Heart left ventricle (tissue), 16 donors: ENCODE results near the gene HHAT. TPM values are rescaled to one million over a fixed set of nuclear protein-coding genes. Genes with fewer than 3 reads are reported as not detected.

Experiments used
- ATAC-seq, 4 donors: fragments of 200-7000 bp; cut with Tn5 transposase; one replicate each; pipeline ENCODE4 v1.9.1; 2020 to 2022; ENCODE audit warnings: moderate library complexity in 4 of 4, mild to moderate bottlenecking in 3 of 4, moderate number of reproducible peaks in 1 of 4
- DNase-seq, 5 donors: peaks; one replicate each; pipeline ENCODE4 v3.0.0-alpha.2; 2020
- H3K27ac ChIP-seq, 12 donors: fragments of 200-600 bp; sonication (generic) in 4 of 12; one replicate each; pipeline versions ENCODE4 v1.5.0 to v1.8.0; 2016 to 2022; ENCODE audit warnings: mild to moderate bottlenecking in 2 of 12
- H3K27me3 ChIP-seq, 9 donors: fragments of 200-600 bp; sonication (generic) in 2 of 9; one replicate each; pipeline versions ENCODE4 v1.5.1 to v1.8.0; 2016 to 2022; ENCODE audit warnings: mild to moderate bottlenecking in 3 of 9
- H3K36me3 ChIP-seq, 9 donors: fragments of 200-600 bp; sonication (generic) in 2 of 9; one replicate each; pipeline versions ENCODE4 v1.5.0 to v1.8.0; 2018 to 2022; ENCODE audit warnings: mild to moderate bottlenecking in 2 of 9
- H3K4me1 ChIP-seq, 12 donors: fragments of 200-600 bp; sonication (generic) in 4 of 12; one replicate each; pipeline versions ENCODE4 v1.5.0 to v1.8.0; 2016 to 2022; ENCODE audit warnings: mild to moderate bottlenecking in 3 of 12
- H3K4me3 ChIP-seq, 12 donors: fragments of 200-600 bp; sonication (generic) in 4 of 12; one replicate each; pipeline versions ENCODE4 v1.5.0 to v1.8.0; 2017 to 2022; ENCODE audit warnings: mild to moderate bottlenecking in 9 of 12, moderate library complexity in 4 of 12
- H3K9me3 ChIP-seq, 12 donors: fragments of 200-600 bp; sonication (generic) in 4 of 12; one replicate each; pipeline versions ENCODE4 v1.5.0 to v1.8.0; 2016 to 2022; ENCODE audit warnings: mild to moderate bottlenecking in 1 of 12
- POLR2A ChIP-seq, 2 donors: fragments of 450-650 bp; IDR thresholded peaks; one replicate each; pipeline ENCODE4 v1.6.1; 2017; ENCODE audit warnings: antibody characterized with exemption in 2 of 2, mild to moderate bottlenecking in 2 of 2, moderate library complexity in 2 of 2
- WGBS, 4 donors: extraction: QIAGEN DNeasy Blood & Tissue Kit in 2 of 4; methylation state at CpG; one replicate each; pipeline versions ENCODE4 v1.1.5 to v1.1.7; 2013 to 2018; 5-methylcytosine and 5-hydroxymethylcytosine counted together
- intact Hi-C, 10 donors: fragments of 100-400 bp; cut with DNase I; formaldehyde crosslinking; loops; one replicate each; pipeline versions ENCODE4 v1.11.1 to v1.14.2; 2022
- polyA plus RNA-seq, 2 donors: library from polyadenylated mRNA; stranded (reverse); fragments of 200-250 nt; gene quantifications; one replicate each; pipeline ENCODE4 v1.2.3, GENCODE V29; 2013
- total RNA-seq, 9 donors: library from RNA; depleted of rRNA in 2 of 9; stranded (reverse); fragments of >200 nt in 2 of 9; fragmentation: NEBNext Ultra II Directional in 3 of 9; extraction: Animal tissue kit (Norgen Biotek cat#: 25700) in 3 of 9; gene quantifications; one replicate each; pipeline versions ENCODE4 v1.1.0 to v1.2.4, GENCODE V29; 2016 to 2023
- TF ChIP-seq, protein P1 (sequence below), 12 donors: fragments of 200-600 bp; sonication (generic) in 4 of 12; IDR thresholded peaks; one replicate each; pipeline versions ENCODE4 v1.5.0 to v1.8.0; 2018 to 2022; ENCODE audit warnings: antibody characterized with exemption in 12 of 12, mild to moderate bottlenecking in 5 of 12
- donor health status: ischemic (EF 13 %, LVEDD 7.1; RV severe dilation, severe dysfunction).
- donor health status: healthy with polysubstance abuse.
- donor health status: DM: no; HTN: yes; CAD: no.
- donor health status: DM: no; HTN: no; CAD: no.
- donor health status: ischemic (EF 25% LVEDD 6.9; RV normal size, moderate dysfunction).
- donor health status: ischemic (EF 25% LVEDD 5.7; RV mildly dilated, moderate dysfunction).
- donor health status: healthy.
- donor health status: DM: yes; HTN: yes; CAD: no.
- donor health status: ischemic (EF 35%, LVEDD 5.7; RV mildly dilated, moderate dysfunction).
- donor health status: nonischemic (EF 11% LVEDD 7.7; RV severe dilation, severe dysfunction).
- donor health status: DM: yes; HTN: yes; CAD: no.
- donor health status: PGD.
- donor health status: ischemic (EF 29% LVEDD 5.4; RV normal size, mild dysfunction).
- donor health status: nonischemic (EF 23%, LVEDD 6.1; RV moderate dilation, normal function).

The HHAT gene
- total and polyA plus RNA-seq, 11 donors: 0.98 to 4.7 (median 2.8) TPM

DNA sequence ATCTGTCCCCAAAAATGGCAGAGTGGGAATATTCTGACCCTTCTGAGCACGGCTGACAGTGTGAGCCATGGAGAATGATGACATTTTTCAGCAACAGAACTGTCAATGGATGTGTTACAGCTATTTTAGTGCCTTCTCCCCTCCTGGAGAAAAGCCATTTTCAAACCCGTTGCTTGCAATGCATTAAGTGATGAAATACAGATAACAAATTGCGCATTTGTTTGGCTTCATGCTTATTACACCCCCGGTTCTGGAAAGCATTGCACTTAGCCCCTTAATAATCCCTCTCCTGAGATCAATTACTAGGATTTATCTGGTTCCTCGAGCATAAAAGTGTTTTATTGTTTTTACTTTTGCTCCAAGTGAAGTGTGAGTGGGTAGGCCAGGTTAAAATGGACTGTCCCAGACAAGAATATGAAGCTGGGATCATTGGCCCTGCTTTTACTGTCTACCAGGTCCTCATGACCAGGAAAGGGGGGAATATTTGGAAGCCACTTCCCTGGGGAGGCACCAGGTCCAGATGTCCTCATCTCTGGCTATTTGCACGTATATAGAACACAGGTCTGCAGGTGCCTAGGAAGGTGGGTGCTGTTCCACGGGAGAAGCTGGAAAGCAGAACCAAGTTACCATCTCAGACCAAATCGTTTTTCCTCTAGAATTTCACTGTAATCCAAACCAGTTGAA, 37.5 kb upstream of the HHAT start:
- no peak for DNase-seq
- no peaks in the 10 kb centered on the region for H3K36me3 ChIP-seq
- peaks cover 0 to 33% (median 0%) of the 10 kb centered on the region in 9 donors for H3K27me3 ChIP-seq
- intact Hi-C loops: loop anchor here in 6 of 10 donors (5.0 to 10.0 kb wide), 4 partner anchors 49 to 59 kb away; partner anchors contain the start of gene SERTAD4 (in 3 of the 6)
- ATAC-seq: no peak
- peak overlapping the region in 7 of 12 donors; percentile 49 to 90 (median 85) for H3K27ac ChIP-seq
- H3K4me3 ChIP-seq: no peak overlapping the region
- TF ChIP-seq POLR2A (IDR thresholded peaks at IDR 0.05): no peak
- TF ChIP-seq, protein P1, sequence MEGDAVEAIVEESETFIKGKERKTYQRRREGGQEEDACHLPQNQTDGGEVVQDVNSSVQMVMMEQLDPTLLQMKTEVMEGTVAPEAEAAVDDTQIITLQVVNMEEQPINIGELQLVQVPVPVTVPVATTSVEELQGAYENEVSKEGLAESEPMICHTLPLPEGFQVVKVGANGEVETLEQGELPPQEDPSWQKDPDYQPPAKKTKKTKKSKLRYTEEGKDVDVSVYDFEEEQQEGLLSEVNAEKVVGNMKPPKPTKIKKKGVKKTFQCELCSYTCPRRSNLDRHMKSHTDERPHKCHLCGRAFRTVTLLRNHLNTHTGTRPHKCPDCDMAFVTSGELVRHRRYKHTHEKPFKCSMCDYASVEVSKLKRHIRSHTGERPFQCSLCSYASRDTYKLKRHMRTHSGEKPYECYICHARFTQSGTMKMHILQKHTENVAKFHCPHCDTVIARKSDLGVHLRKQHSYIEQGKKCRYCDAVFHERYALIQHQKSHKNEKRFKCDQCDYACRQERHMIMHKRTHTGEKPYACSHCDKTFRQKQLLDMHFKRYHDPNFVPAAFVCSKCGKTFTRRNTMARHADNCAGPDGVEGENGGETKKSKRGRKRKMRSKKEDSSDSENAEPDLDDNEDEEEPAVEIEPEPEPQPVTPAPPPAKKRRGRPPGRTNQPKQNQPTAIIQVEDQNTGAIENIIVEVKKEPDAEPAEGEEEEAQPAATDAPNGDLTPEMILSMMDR (IDR thresholded peaks at IDR 0.05): no peak
- H3K9me3 ChIP-seq: no peaks in the 10 kb centered on the region
- H3K4me1 ChIP-seq: peaks cover 0 to 47% (median 17%) of the 10 kb centered on the region in 12 donors
- 54 to 60% (median 56%) methylated on average over 8 of the region's 8 CpGs for WGBS, 4 donors

DNA sequence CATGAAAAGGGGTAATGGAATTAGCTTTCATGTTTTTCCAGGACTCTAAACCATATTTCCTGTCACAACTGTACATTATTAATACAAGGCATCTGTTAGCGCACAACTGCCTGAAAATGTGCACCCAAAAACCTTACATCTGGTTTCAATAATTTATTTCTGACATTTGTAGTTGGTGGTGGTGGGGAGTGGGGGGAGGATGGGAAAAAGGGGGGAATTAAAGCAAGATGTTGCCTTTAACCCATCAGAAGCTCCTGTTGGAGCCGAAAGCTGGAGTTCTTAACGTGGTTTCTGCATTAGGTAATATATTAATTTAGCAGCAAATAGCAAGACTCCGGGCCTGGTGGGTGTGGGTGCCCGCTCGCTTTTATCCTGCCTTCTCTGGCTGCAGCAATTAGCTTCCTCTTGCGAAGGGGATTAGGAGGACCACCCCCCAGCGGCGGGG, 36.9 kb upstream of the HHAT start:
- intact Hi-C loops: loop anchor here in 6 of 10 donors (5.0 to 10.0 kb wide), 4 partner anchors 50 to 60 kb away; partner anchors contain the start of gene SERTAD4 (in 3 of the 6)
- Histone ChIP-seq H3K27ac (peak overlapping the region in 11 of 12 donors; percentile 36 to 90 (median 76)), H3K4me3 (peak overlapping the region in 11 of 12 donors; percentile 29 to 60 (median 53)), H3K36me3 (no peaks in the 10 kb centered on the region), H3K27me3 (peaks cover 0 to 33% (median 0%) of the 10 kb centered on the region in 9 donors), H3K4me1 (peaks cover 0 to 47% (median 17%) of the 10 kb centered on the region in 12 donors), H3K9me3 (no peaks in the 10 kb centered on the region)
- ATAC-seq: peak in 3 of 4 donors; percentile 1 to 53 (median 9)
- 20 to 34% (median 31%) methylated on average over 8 to 9 of the region's 9 CpGs for WGBS, 4 donors
- TF ChIP-seq, protein P1 (IDR thresholded peaks at IDR 0.05): no peak
- DNase-seq: peak in 3 of 5 donors; percentile 24 to 36 (median 24)

DNA sequence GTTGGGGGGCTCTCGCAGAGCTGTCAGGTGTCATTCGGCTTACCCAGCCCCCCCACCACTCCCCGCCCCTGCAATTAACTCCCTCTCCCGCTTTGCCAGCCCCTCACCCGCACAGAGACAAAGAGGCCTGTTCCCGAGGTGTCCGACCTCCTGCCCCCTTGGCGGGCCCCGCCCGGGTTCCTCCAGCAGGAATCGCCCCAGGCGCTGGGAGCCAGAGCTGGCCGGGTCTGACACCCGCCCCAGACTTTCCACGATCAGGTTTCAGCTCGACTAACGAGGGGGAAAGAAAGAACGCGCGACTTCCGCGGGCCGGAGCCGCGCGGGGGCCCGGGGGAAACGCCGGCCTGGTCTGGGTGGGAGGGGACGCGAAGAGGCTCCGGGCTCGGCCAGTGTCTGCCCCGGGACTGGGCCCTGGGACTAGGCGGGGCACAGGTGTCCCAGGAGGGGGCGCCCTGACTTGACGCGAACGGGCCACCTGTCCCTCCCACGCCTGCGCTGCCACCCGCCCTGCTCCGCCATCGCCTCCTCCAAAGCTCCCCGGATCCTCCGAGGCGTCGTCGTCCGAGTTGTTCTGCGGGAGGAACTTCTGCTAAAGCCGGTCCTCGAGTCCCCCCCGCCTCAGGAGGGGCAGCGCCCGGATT, 36.4 kb upstream of the HHAT start:
- TF ChIP-seq, protein P1 (IDR thresholded peaks at IDR 0.05): peak in 10 of 12 donors; percentile 18 to 56 (median 36)
- TF ChIP-seq POLR2A (IDR thresholded peaks at IDR 0.05): no peak
- peak; percentile 66 to 77 (median 75) for ATAC-seq

More for the DNA sequence above, 36.4 kb upstream of the HHAT start:
- H3K27me3 ChIP-seq: peaks cover 0 to 33% (median 0%) of the 10 kb centered on the region in 9 donors
- H3K36me3 ChIP-seq: no peaks in the 10 kb centered on the region
- intact Hi-C loops: loop anchor here in 6 of 10 donors (5.0 to 10.0 kb wide), 4 partner anchors 50 to 60 kb away; partner anchors contain the start of gene SERTAD4 (in 3 of the 6)
- H3K9me3 ChIP-seq: no peaks in the 10 kb centered on the region
- H3K27ac ChIP-seq: peak overlapping the region; percentile 36 to 90 (median 75)
- H3K4me3 ChIP-seq: peak overlapping the region; percentile 24 to 60 (median 52)
- peaks cover 0 to 47% (median 17%) of the 10 kb centered on the region in 12 donors for H3K4me1 ChIP-seq
- DNase-seq: peak; percentile 42 to 78 (median 62)
- 2 to 7% (median 3%) methylated on average over 14 to 56 of the region's 56 CpGs for WGBS, 4 donors
